IMR-90 (cell line): Measurements from ENCODE around the gene EPB41L1. TPM values are rescaled to one million over a fixed set of nuclear protein-coding genes. Genes with fewer than 3 reads are reported as not detected.

Experiments used
- ATAC-seq: fragments of 200-7000 bp; cut with Tn5 transposase; 2 replicates; pipeline ENCODE4 v1.9.1; 2020; ENCODE audit warnings: low read depth, mild to moderate bottlenecking, moderate library complexity
- BruUV-seq: library from RNA; stranded (reverse); fragments of 400-500 nt; replicated peaks from 2 replicates; lab custom pipeline; 2021; lab: Mats Ljungman, UMichigan
- CTCF ChIA-PET: fragments of 300-600 bp; formaldehyde crosslinking; extraction: SDS; loops from one replicate; lab custom pipeline; 2021; ENCODE audit warnings: antibody characterized with exemption; lab: Yijun Ruan, JAX
- POLR2A ChIA-PET: fragments of 300-600 bp; sonication (Branson Sonifier 250); formaldehyde crosslinking; loops from one replicate; lab custom pipeline; 2022; ENCODE audit warnings: antibody characterized with exemption; ENCODE audit not compliant: unreplicated experiment; lab: Charles Lee
- DNase-seq: peaks from one replicate; pipeline ENCODE4 v3.0.0; 2013
- H2AFZ ChIP-seq: replicated peaks from 2 replicates; pipeline ENCODE3; 2013; ENCODE audit warnings: low read length, mild to moderate bottlenecking; ENCODE audit not compliant: poor library complexity
- H2AK5ac ChIP-seq: 2 replicates; pipeline ENCODE4 v1.6.1; 2013; ENCODE audit warnings: low read depth, low read length, inconsistent platforms
- H2AK9ac ChIP-seq: replicated peaks from 2 replicates; pipeline ENCODE3; 2013; ENCODE audit warnings: mild to moderate bottlenecking, low read depth, low read length, moderate library complexity; ENCODE audit not compliant: poor library complexity
- H2BK120ac ChIP-seq: 2 replicates; pipeline ENCODE4 v1.6.1; 2013; ENCODE audit warnings: low read depth, low read length, inconsistent platforms
- H2BK15ac ChIP-seq: 3 replicates; pipeline ENCODE4 v1.6.1; 2013; ENCODE audit warnings: low read depth, low read length, inconsistent platforms
- H2BK20ac ChIP-seq: 2 replicates; pipeline ENCODE4 v1.6.1; 2013; ENCODE audit warnings: low read depth, mild to moderate bottlenecking, inconsistent platforms, low read length, moderate library complexity
- H2BK5ac ChIP-seq: 2 replicates; pipeline ENCODE4 v1.6.1; 2013; ENCODE audit warnings: mild to moderate bottlenecking, low read depth, low read length, inconsistent platforms; ENCODE audit not compliant: poor library complexity, severe bottlenecking
- H3K14ac ChIP-seq: replicated peaks from 2 replicates; pipeline ENCODE4 v1.6.1; 2013; ENCODE audit warnings: low read depth, low read length, inconsistent platforms
- H3K18ac ChIP-seq: 2 replicates; pipeline ENCODE4 v1.6.1; 2013; ENCODE audit warnings: low read depth, low read length, control low read depth
- H3K23ac ChIP-seq: 2 replicates; pipeline ENCODE4 v1.6.1; 2013; ENCODE audit warnings: low read depth, low read length, inconsistent platforms
- H3K27ac ChIP-seq: 2 replicates; pipeline ENCODE4 v1.5.1; 2013; ENCODE audit warnings: mild to moderate bottlenecking, control low read depth, low read length; ENCODE audit not compliant: insufficient read depth
- H3K27me3 ChIP-seq: 2 replicates; pipeline ENCODE4 v1.6.1; 2013; ENCODE audit warnings: low read length; ENCODE audit not compliant: control insufficient read depth, insufficient read depth
- H3K36me3 ChIP-seq: 2 replicates; pipeline ENCODE4 v1.6.1; 2013; ENCODE audit warnings: low read length, mixed read lengths; ENCODE audit not compliant: control insufficient read depth, insufficient read depth
- H3K4ac ChIP-seq: 2 replicates; pipeline ENCODE4 v1.6.1; 2013; ENCODE audit warnings: low read depth, low read length, inconsistent platforms
- H3K4me1 ChIP-seq: 2 replicates; pipeline ENCODE4 v1.6.1; 2013; ENCODE audit warnings: low read length, mixed read lengths; ENCODE audit not compliant: control insufficient read depth, insufficient read depth
- H3K4me2 ChIP-seq: 2 replicates; pipeline ENCODE4 v1.6.1; 2013; ENCODE audit warnings: low read depth, mild to moderate bottlenecking, control low read depth, low read length, moderate library complexity
- H3K4me3 ChIP-seq: 2 replicates; pipeline ENCODE4 v1.5.1; 2013; ENCODE audit warnings: low read depth, mild to moderate bottlenecking, control low read depth, low read length, moderate library complexity; ENCODE audit not compliant: insufficient read depth
- H3K56ac ChIP-seq: 2 replicates; pipeline ENCODE4 v1.6.1; 2013; ENCODE audit warnings: low read length, inconsistent platforms; ENCODE audit not compliant: insufficient read depth; ENCODE audit errors: extremely low read depth
- H3K79me1 ChIP-seq, 2 experiments: 2 replicates each; pipeline ENCODE4 v1.6.1; 2013; ENCODE audit warnings: low read length in 2 of 2, inconsistent platforms in 1 of 2, low read depth in 1 of 2
- H3K9ac ChIP-seq: 2 replicates; pipeline ENCODE4 v1.6.1; 2013; ENCODE audit warnings: low read depth, low read length, control low read depth
- H3K9me1 ChIP-seq: 2 replicates; pipeline ENCODE4 v1.6.1; 2013; ENCODE audit warnings: low read length, inconsistent platforms; ENCODE audit not compliant: insufficient read depth
- H3K9me3 ChIP-seq: 2 replicates; pipeline ENCODE4 v1.6.1; 2013; ENCODE audit warnings: low read length; ENCODE audit not compliant: control insufficient read depth, insufficient read depth
- H4K20me1 ChIP-seq: 2 replicates; pipeline ENCODE4 v1.6.1; 2013; ENCODE audit warnings: low read length, inconsistent platforms; ENCODE audit not compliant: insufficient read depth
- H4K5ac ChIP-seq: 2 replicates; pipeline ENCODE4 v1.6.1; 2013; ENCODE audit warnings: mild to moderate bottlenecking, low read depth, low read length, control low read depth
- H4K8ac ChIP-seq, 2 experiments: 2 replicates each; pipeline ENCODE4 v1.6.1; 2013; ENCODE audit warnings: low read depth in 2 of 2, low read length in 2 of 2, control low read depth in 1 of 2, inconsistent platforms in 1 of 2
- H4K91ac ChIP-seq: 2 replicates; pipeline ENCODE4 v1.6.1; 2013; ENCODE audit warnings: low read depth, low read length, inconsistent platforms; ENCODE audit not compliant: insufficient read depth
- CEBPB ChIP-seq: IDR thresholded peaks from 2 replicates; pipeline ENCODE4 v1.6.1; 2012; ENCODE audit warnings: low read depth, low read length, improper control_type of control experiment
- CHD1 ChIP-seq: IDR thresholded peaks from 2 replicates; pipeline ENCODE4 v1.6.1; 2012; ENCODE audit warnings: low read depth, low read length, improper control_type of control experiment
- FOS ChIP-seq: fragments of 150-350 bp; IDR thresholded peaks from 2 replicates; pipeline ENCODE4 v1.6.1; 2016; ENCODE audit warnings: low read depth, low read length
- MAFK ChIP-seq: IDR thresholded peaks from 2 replicates; pipeline ENCODE4 v1.6.1; 2012; ENCODE audit warnings: low read depth, low read length, improper control_type of control experiment
- MAZ ChIP-seq: IDR thresholded peaks from 2 replicates; pipeline ENCODE4 v1.6.1; 2012; ENCODE audit warnings: low read depth, mild to moderate bottlenecking, low read length, improper control_type of control experiment, moderate library complexity, borderline replicate concordance
- MXI1 ChIP-seq: IDR thresholded peaks from 2 replicates; pipeline ENCODE4 v1.6.1; 2012; ENCODE audit warnings: low read depth, mild to moderate bottlenecking, low read length, moderate library complexity, borderline replicate concordance
- NFE2L2 ChIP-seq: fragments of 150-350 bp; IDR thresholded peaks from 2 replicates; pipeline ENCODE4 v1.6.1; 2016; ENCODE audit warnings: low read depth, mild to moderate bottlenecking, low read length
- POLR2A ChIP-seq: IDR thresholded peaks from 2 replicates; pipeline ENCODE4 v1.6.1; 2012; ENCODE audit warnings: mild to moderate bottlenecking, low read depth, low read length
- RAD21 ChIP-seq: IDR thresholded peaks from 2 replicates; pipeline ENCODE4 v1.6.1; 2012; ENCODE audit warnings: low read length, improper control_type of control experiment
- RCOR1 ChIP-seq: IDR thresholded peaks from 2 replicates; pipeline ENCODE4 v1.6.1; 2012; ENCODE audit warnings: mild to moderate bottlenecking, low read length, improper control_type of control experiment; ENCODE audit not compliant: insufficient replicate concordance
- SMC3 ChIP-seq: fragments of 150-350 bp; IDR thresholded peaks from 2 replicates; pipeline ENCODE4 v1.6.1; 2016; ENCODE audit warnings: low read depth, mild to moderate bottlenecking, antibody characterized with exemption, low read length, moderate library complexity
- WGBS, 2 experiments: methylation state at CpG; one replicate each; pipeline versions ENCODE4 v1.1.5 to v1.1.7; 2013; ENCODE audit warnings: missing lambda C conversion rate in 2 of 2; ENCODE audit not compliant: insufficient read length in 1 of 2; ENCODE audit errors: extremely low coverage in 2 of 2; 5-methylcytosine and 5-hydroxymethylcytosine counted together
- dilution Hi-C: fragments of 300-500 bp; cut with HindIII; formaldehyde crosslinking; loops from one replicate; pipeline ENCODE4 v1.14.3; 2018; ENCODE audit warnings: low sequenced_read_pairs; ENCODE audit not compliant: unreplicated experiment
- in situ Hi-C: fragments of 300-500 bp; cut with MboI; formaldehyde crosslinking; loops from 3 replicates; pipeline ENCODE4 v1.14.3; 2019; ENCODE audit warnings: low sequenced_read_pairs, inconsistent platforms, mixed read lengths
- intact Hi-C: fragments of 100-400 bp; cut with micrococcal nuclease; formaldehyde crosslinking; loops from 2 replicates; pipeline ENCODE4 v1.10.0; 2022
- polyA plus RNA-seq, 3 experiments: library from polyadenylated mRNA; depleted of rRNA; stranded (reverse); fragments of >200 nt; gene quantifications; 2 replicates each; pipeline ENCODE4 v1.2.3, GENCODE V29; 2012; ENCODE audit warnings: low replicate concordance in 1 of 3
- total RNA-seq: library from RNA; depleted of rRNA; stranded (reverse); fragments of >200 nt; gene quantifications from 2 replicates; pipeline ENCODE4 v1.2.3, GENCODE V29; 2012
- TF ChIP-seq, protein P1 (sequence below): fragments of 150-350 bp; IDR thresholded peaks from 2 replicates; pipeline ENCODE4 v1.6.1; 2016; ENCODE audit warnings: low read depth, mild to moderate bottlenecking, low read length, moderate library complexity, borderline replicate concordance
- TF ChIP-seq, protein P2 (sequence below): conservative IDR thresholded peaks from 2 replicates; pipeline ENCODE4 v1.5.1; 2012; ENCODE audit warnings: mild to moderate bottlenecking, low read depth, low read length, improper control_type of control experiment
- TF ChIP-seq, protein P3 (sequence below): fragments of 150-350 bp; IDR thresholded peaks from 2 replicates; pipeline ENCODE4 v1.6.1; 2017; ENCODE audit warnings: mild to moderate bottlenecking, antibody characterized with exemption, low read length, low read depth

EPB41L1 gene
- total and polyA plus RNA-seq, 2 of the 4 experiments (the other 2 are of a cell fraction), result 12.5 to 33.7 TPM

DNA sequence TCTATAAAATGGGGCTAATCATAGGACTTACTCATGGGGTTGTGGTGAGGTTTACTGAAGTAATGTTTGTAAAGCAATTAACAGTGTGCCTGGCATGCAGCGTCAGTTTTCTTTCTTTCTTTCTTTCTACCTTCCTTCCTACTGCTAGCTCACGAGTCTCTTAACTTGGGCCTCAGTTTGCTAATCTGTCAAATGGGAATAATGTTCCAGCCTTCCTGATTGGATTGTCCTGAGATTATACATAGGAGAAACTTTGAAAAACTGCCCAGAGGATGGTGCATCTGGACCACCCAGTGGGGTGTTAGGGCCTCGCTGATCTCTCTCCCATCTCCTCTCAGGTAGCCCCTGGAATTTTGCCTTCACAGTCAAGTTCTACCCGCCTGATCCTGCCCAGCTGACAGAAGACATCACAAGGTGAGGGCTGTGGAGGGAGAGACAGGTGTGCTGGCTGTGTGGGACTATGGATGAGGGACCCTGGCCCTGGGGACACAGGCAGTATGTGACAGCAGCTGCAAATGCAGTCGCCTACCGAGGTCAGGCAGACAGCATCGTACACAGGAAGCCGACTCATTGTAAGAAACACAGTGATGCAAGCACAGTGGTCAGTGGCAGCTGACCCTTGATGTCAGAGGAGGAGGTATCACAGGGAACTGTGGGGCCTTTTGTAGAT, 27.5 kb downstream of the EPB41L1 start:
- ATAC-seq, result peak; percentile 94
- ChIA-PET CTCF (interaction anchor here (1.0 to 1.2 kb wide), 2 partner anchors 17 to 20 kb away, joined by 3 to 4 read pairs; no protein-coding TSS in a partner anchor), POLR2A (no interaction called here)
- H2BK120ac ChIP-seq, result peak overlapping the region; percentile 59; the same call in 1 of the 2 replicates
- H3K23ac ChIP-seq, result 0 out of 2 replicates have a peak overlapping the region, but pooled peaks have one; percentile 15
- peaks cover 16% of the 10 kb centered on the region for H3K9me1 ChIP-seq
- peak overlapping the region; percentile 89 for H4K5ac ChIP-seq
- peak; percentile 87 for DNase-seq
- H3K4me1 ChIP-seq, result peaks cover 8% of the 10 kb centered on the region
- no peaks in the 10 kb centered on the region for H3K9me3 ChIP-seq
- H3K27me3 ChIP-seq, result no peaks in the 10 kb centered on the region
- peak overlapping the region; percentile 61 for H4K91ac ChIP-seq
- peak overlapping the region; percentile 76 for H3K18ac ChIP-seq
- H3K4me2 ChIP-seq, result no peak overlapping the region
- peak overlapping the region; percentile 86 for H2AFZ ChIP-seq
- no TSS peak for BruUV-seq
- no peak overlapping the region for H3K4me3 ChIP-seq
- peaks cover 2% of the 10 kb centered on the region; the same call in 1 of the 2 replicates for H3K36me3 ChIP-seq
- peak overlapping the region; percentile 63 for H2AK9ac ChIP-seq
- no CpG with 5 or more reads among the region's 8 CpGs for WGBS, 2 experiments
- peak overlapping the region; percentile 81 for H3K4ac ChIP-seq
- no peak overlapping the region for H3K9ac ChIP-seq
- H3K14ac ChIP-seq, result peak overlapping the region; percentile 65
- no peaks in the 10 kb centered on the region; a peak in 1 of 4 replicates for H3K79me1 ChIP-seq
- H2BK15ac ChIP-seq, result peak overlapping the region; percentile 78; the same call in 1 of the 3 replicates
- intact Hi-C loops, result no loop called here
- H2BK5ac ChIP-seq, result peak overlapping the region; percentile 85
- no peak overlapping the region for H3K56ac ChIP-seq
- H4K8ac ChIP-seq, result peak overlapping the region; percentile 46 to 88; a peak in 2 of 4 replicates
- no peaks in the 10 kb centered on the region for H4K20me1 ChIP-seq
- dilution Hi-C loops, result no loop called here
- in situ Hi-C loops, result no loop called here
- H2BK20ac ChIP-seq, result peak overlapping the region; percentile 74; the same call in 1 of the 2 replicates
- H2AK5ac ChIP-seq, result peak overlapping the region; percentile 84
- peak overlapping the region; percentile 28; the same call in 1 of the 2 replicates for H3K27ac ChIP-seq
- TF ChIP-seq RAD21 (no peak), NFE2L2 (peak; percentile 70; the same call in 1 of the 2 replicates), RCOR1 (no peak), CHD1 (no peak), FOS (peak; percentile 40; the same call in 1 of the 2 replicates), MXI1 (no peak), SMC3 (no peak), POLR2A (no peak), CEBPB (peak; percentile 95), MAZ (no peak), MAFK (no peak)
- TF ChIP-seq, protein P1, sequence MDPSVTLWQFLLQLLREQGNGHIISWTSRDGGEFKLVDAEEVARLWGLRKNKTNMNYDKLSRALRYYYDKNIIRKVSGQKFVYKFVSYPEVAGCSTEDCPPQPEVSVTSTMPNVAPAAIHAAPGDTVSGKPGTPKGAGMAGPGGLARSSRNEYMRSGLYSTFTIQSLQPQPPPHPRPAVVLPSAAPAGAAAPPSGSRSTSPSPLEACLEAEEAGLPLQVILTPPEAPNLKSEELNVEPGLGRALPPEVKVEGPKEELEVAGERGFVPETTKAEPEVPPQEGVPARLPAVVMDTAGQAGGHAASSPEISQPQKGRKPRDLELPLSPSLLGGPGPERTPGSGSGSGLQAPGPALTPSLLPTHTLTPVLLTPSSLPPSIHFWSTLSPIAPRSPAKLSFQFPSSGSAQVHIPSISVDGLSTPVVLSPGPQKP, result no peak
- TF ChIP-seq, protein P2, sequence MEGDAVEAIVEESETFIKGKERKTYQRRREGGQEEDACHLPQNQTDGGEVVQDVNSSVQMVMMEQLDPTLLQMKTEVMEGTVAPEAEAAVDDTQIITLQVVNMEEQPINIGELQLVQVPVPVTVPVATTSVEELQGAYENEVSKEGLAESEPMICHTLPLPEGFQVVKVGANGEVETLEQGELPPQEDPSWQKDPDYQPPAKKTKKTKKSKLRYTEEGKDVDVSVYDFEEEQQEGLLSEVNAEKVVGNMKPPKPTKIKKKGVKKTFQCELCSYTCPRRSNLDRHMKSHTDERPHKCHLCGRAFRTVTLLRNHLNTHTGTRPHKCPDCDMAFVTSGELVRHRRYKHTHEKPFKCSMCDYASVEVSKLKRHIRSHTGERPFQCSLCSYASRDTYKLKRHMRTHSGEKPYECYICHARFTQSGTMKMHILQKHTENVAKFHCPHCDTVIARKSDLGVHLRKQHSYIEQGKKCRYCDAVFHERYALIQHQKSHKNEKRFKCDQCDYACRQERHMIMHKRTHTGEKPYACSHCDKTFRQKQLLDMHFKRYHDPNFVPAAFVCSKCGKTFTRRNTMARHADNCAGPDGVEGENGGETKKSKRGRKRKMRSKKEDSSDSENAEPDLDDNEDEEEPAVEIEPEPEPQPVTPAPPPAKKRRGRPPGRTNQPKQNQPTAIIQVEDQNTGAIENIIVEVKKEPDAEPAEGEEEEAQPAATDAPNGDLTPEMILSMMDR, result no peak
- TF ChIP-seq, protein P3, sequence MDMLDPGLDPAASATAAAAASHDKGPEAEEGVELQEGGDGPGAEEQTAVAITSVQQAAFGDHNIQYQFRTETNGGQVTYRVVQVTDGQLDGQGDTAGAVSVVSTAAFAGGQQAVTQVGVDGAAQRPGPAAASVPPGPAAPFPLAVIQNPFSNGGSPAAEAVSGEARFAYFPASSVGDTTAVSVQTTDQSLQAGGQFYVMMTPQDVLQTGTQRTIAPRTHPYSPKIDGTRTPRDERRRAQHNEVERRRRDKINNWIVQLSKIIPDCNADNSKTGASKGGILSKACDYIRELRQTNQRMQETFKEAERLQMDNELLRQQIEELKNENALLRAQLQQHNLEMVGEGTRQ, result peak; percentile 76
